ENCODE results near the gene CHST9.
"Not testable (repeated sequence)": the region's sequence is repeated elsewhere in the genome, so short reads cannot be mapped to it uniquely, and the experiment has no call there.

Gene CHST9, protein sequence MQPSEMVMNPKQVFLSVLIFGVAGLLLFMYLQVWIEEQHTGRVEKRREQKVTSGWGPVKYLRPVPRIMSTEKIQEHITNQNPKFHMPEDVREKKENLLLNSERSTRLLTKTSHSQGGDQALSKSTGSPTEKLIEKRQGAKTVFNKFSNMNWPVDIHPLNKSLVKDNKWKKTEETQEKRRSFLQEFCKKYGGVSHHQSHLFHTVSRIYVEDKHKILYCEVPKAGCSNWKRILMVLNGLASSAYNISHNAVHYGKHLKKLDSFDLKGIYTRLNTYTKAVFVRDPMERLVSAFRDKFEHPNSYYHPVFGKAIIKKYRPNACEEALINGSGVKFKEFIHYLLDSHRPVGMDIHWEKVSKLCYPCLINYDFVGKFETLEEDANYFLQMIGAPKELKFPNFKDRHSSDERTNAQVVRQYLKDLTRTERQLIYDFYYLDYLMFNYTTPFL

DNA sequence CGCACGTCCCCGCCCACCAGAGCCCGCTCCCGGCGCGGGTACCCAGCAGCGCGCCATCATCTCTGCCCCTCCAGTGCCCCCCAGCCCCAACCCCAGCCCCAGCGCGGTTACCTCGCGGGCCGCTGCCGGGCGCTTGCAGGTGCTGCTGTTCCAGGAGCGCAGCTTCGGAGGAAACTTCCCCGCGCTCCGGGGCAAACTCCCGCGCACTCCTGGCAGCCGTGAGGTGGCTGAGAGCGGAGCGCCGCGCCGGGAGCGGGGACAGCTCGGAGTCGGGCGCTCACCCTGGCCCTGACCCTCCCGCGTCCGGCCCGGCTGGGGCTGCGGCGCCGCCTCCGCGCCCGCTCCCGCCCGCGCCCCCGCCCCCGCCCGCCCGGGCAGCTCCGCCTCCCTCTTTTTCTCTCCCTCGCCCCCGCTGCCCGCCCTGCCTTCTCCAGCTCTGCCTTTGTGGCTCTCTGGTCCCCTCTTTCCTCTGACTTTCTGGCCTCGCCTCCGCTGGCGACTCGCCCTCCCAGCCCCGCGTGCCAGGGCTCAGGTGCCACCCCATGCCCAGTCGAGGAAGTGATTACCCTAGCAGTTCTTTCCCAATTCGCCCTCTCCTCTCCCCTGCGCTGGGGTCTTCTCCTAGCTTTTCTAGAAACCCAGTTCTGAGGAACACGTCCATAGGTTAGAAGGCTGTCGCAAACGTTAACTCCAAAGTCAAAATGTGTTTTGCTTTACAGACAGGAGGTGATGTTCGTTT is at the start of gene CHST9:
CHST9 (minus strand) TSS at position 284 of the 739 bp plus-strand sequence. CDS start 42,499 bp downstream, outside the sequence.
- TF ChIP-seq ZFX (IDR thresholded peaks at IDR 0.05; ENCODE audit: borderline replicate concordance), result no peak
- TF ChIP-seq, protein P1, sequence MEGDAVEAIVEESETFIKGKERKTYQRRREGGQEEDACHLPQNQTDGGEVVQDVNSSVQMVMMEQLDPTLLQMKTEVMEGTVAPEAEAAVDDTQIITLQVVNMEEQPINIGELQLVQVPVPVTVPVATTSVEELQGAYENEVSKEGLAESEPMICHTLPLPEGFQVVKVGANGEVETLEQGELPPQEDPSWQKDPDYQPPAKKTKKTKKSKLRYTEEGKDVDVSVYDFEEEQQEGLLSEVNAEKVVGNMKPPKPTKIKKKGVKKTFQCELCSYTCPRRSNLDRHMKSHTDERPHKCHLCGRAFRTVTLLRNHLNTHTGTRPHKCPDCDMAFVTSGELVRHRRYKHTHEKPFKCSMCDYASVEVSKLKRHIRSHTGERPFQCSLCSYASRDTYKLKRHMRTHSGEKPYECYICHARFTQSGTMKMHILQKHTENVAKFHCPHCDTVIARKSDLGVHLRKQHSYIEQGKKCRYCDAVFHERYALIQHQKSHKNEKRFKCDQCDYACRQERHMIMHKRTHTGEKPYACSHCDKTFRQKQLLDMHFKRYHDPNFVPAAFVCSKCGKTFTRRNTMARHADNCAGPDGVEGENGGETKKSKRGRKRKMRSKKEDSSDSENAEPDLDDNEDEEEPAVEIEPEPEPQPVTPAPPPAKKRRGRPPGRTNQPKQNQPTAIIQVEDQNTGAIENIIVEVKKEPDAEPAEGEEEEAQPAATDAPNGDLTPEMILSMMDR (IDR thresholded peaks at IDR 0.05), result no peak
- H3K27ac ChIP-seq, result no peak within 1 kb of the TSS

DNA sequence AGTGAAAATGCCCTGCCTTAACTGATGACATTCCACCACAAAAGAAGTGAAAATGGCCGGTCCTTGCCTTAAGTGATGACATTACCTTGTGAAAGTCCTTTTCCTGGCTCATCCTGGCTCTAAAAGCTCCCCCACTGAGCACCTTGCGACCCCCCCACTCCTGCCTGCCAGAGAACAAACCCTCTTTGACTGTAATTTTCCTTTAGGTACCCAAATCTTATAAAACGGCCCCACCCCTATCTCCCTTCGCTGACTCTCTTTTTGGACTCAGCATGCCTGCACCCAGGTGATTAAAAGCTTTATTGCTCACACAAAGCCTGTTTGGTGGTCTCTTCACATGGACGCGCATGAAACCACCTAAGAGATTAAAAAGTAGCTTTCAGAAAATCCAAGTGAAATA is 47.2 kb upstream of the CHST9 start:
- not testable (repeated sequence) for H3K27ac ChIP-seq

DNA sequence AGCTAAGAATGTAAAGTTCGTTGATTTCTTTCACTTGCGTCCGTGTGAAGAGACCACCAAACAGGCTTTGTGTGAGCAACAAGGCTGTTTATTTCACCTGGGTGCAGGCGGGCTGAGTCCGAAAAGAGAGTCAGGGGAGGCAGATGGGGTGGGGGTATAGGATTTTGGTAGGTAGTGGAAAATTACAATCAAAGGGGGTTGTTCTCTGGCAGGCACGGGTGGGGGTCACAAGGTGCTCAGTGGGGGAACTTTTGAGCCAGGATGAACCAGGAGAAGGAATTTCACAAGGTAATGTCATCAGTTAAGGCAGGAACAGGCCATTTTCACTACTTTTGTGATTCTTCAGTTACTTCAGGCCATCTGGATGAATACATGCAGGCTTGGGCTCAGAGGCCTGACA is 46.6 kb upstream of the CHST9 start:
- H3K27ac ChIP-seq, result not testable (repeated sequence)

DNA sequence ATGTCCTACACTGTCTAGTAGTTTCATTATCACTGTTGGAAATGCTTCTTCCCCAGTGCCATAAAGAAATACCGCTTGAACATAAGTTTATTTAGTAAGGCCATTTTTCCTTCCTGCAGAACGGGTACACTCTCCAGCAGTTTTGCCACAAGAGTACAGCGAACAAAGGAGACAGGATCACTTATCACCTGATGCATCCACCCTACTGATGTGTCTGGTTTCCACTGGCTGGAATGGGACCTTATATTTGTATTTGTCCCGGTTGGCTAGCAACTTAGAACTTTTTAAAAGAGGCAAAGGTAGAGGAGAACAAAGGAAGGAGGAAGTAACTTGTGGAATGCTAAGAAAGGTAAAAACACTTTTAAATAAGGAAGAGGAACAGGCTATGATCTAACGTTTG is 46.1 kb upstream of the CHST9 start:
- not testable (repeated sequence) for H3K27ac ChIP-seq

DNA sequence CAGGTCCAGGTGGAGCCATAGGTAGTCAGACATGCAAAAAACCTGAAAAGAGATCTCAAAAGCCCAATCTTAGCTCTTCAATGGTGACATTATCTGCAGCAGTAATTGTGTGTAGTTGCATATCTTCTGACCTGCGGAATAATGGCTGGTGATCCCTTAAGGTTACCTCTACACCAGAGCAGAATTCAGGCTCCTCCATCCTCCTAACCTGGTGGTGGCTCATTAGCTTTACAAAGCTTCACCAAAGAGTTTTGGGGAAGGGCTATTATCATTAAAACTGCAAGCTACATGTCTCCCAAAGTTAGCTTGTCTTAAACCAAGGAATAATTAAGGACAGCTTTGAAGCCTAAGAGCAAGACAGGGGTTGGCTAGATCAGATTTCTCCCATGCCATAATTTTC is 42.6 kb upstream of the CHST9 start:
- no peak overlapping the region for H3K27ac ChIP-seq
- no peak for TF ChIP-seq ZFX (IDR thresholded peaks at IDR 0.05; ENCODE audit: borderline replicate concordance)
- TF ChIP-seq, protein P1 (IDR thresholded peaks at IDR 0.05), result no peak

DNA sequence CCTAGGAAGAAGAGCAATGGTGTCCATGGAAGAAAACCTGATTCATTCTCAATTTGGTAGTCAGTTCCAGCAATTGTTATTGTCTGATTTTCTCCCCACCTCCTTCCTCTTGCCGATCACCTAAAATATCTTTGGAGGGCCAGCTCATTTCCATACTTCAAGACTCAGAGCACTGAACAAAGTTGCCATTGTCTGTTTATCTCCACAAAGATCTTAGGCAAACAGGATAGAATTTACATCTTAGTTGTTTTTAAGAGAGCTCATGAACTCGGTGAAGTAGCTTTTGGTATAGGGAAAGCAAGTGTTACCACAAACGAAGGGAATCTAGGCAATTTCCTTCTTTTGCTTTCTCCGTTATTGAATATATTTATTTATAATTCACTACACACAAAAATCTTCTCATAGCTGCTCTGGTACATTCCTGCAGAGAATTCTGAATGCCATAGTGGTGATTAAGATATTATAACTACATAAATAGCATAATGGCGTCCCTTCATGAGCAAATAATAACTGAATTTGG is 41.5 kb upstream of the CHST9 start:
- TF ChIP-seq, protein P1 (IDR thresholded peaks at IDR 0.05), result no peak
- TF ChIP-seq ZFX (IDR thresholded peaks at IDR 0.05; ENCODE audit: borderline replicate concordance), result no peak
- 0 out of 2 replicates have a peak overlapping the region, but pooled peaks have one; percentile 7 for H3K27ac ChIP-seq

DNA sequence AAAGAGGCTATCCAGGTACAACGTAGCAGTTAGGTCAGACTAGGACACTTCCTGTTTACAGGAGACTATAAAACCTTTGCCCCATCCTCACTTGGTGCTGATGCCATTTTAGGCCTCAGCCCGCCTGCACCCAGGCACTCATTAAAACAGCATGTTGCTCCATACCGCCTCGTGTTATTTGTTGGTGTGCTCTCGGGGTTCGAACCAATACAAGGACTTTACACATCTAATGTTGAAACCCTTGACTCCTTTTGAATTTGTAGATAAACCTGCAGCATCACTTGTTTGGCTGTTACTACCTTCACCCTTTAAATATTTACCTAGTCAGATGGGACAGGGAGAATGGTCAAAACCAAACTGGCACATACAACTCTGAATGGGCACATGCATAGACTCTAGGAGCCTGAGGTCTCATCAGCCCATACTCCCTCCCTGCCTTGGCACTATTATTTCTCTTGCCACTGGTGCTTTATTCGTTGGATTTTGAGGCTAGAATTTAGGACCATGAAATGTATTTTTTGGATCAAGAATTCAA is 40.9 kb upstream of the CHST9 start:
- H3K27ac ChIP-seq, result 0 out of 2 replicates have a peak overlapping the region, but pooled peaks have one; percentile 7
- TF ChIP-seq, protein P1 (IDR thresholded peaks at IDR 0.05), result no peak
- no peak for TF ChIP-seq ZFX (IDR thresholded peaks at IDR 0.05; ENCODE audit: borderline replicate concordance)

DNA sequence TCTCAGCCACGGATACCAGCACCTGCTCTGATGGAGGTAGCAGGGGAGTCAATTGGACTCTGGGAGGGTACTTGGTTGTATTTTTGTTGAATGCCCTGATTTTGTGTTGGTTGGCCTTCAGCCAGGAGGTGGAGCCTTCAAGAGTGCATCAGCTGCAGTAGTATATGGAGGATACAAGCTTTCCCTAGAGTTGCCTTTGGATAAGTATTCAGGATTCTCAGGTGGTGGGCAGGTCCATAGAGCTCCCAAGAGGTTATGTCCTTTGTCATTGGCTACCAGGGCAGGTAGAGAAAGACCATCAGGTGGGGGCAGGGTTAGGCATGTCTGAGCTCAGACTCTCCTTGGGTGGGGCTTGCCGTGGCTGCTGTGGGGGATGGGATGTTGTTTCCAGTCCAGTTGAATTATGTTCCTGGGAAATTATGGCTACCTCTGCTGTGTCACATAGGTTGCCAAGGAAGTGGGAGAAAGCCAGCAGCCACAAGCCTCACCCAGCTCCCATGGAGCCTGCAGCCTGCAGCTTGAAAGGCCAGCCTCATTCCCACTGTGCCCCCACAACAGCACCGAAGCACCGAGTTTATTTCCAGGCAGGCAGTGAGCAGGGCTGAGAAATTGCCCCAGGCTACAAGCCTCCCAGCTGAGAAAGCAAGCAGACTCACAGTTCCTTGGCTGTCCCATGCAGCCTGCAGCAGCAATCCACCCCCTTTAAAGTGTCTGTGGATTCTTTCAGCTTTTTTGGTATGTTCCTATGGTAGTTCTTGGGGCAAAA is 38.6 kb upstream of the CHST9 start:
- TF ChIP-seq ZFX (IDR thresholded peaks at IDR 0.05; ENCODE audit: borderline replicate concordance), result no peak
- TF ChIP-seq, protein P1 (IDR thresholded peaks at IDR 0.05), result no peak
- no peak overlapping the region for H3K27ac ChIP-seq

Measured in 22Rv1 (cell line).